ENCODE results near the gene CPN1.

DNA sequence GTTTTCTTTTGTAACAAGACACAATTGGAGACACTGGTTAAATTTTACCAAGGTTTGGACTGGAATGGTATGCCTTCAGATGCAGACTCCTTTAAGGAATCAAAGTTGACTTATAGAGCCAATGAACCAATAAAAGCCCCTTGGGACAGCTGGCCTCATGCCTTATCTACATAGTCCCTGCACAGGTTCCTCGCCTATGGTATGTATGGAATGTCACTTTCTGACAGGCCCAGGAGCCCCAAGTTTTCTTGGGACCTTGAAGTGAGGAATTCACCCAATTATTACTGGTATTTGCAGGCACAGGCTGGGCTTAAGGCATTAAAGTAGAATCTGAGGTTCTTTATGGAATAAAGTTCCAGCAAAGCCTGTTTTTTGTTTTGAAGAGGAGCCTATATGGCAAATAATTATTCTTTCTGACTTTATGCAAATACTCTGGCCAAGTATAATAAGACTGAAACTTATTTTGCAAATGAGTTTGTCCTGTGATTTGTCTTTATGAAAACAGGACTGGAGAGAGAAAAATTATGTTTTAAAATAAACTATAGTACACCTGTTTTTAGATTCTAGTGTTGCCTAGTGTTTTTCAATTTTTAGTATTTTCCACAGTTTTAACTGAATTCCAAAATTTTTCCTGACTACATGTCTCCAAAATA is 47.8 kb downstream of the CPN1 start:
- TF ChIP-seq, protein P1, sequence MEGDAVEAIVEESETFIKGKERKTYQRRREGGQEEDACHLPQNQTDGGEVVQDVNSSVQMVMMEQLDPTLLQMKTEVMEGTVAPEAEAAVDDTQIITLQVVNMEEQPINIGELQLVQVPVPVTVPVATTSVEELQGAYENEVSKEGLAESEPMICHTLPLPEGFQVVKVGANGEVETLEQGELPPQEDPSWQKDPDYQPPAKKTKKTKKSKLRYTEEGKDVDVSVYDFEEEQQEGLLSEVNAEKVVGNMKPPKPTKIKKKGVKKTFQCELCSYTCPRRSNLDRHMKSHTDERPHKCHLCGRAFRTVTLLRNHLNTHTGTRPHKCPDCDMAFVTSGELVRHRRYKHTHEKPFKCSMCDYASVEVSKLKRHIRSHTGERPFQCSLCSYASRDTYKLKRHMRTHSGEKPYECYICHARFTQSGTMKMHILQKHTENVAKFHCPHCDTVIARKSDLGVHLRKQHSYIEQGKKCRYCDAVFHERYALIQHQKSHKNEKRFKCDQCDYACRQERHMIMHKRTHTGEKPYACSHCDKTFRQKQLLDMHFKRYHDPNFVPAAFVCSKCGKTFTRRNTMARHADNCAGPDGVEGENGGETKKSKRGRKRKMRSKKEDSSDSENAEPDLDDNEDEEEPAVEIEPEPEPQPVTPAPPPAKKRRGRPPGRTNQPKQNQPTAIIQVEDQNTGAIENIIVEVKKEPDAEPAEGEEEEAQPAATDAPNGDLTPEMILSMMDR (optimal IDR thresholded peaks at IDR 0.05 in 1 of 3, IDR thresholded peaks at IDR 0.05 in 1 of 3, conservative IDR thresholded peaks at IDR 0.05 in 1 of 3; ENCODE audit: extremely low read depth in 1 of 3, insufficient read depth in 2 of 3, low read length in 3 of 3): no peak
- no peak for TF ChIP-seq EZH2 (IDR thresholded peaks at IDR 0.05; ENCODE audit: low read length)

All from keratinocyte (primary cell).